Loucy (cell line): ENCODE measurements around the gene MTMR10.

ENCODE experiments used
- H2AFZ ChIP-seq: fragments of 200-600 bp; sonication (generic); 2 replicates; pipeline ENCODE4 v1.6.0; 2016; ENCODE audit warnings: antibody characterized with exemption, mild to moderate bottlenecking, low read length, moderate library complexity
- H3F3A ChIP-seq: fragments of 200-600 bp; 2 replicates; pipeline ENCODE4 v1.6.0; 2016; ENCODE audit warnings: antibody characterized with exemption, low read depth, mild to moderate bottlenecking
- H3K27me3 ChIP-seq: fragments of 200-600 bp; sonication (generic); 2 replicates; pipeline ENCODE4 v1.6.1; 2014; ENCODE audit warnings: low read length, mild to moderate bottlenecking; ENCODE audit not compliant: insufficient read depth, poor library complexity, severe bottlenecking
- H3K36me3 ChIP-seq: fragments of 200-600 bp; sonication (generic); 2 replicates; pipeline ENCODE4 v1.6.1; 2016; ENCODE audit warnings: low read length; ENCODE audit not compliant: insufficient read depth
- H3K4me1 ChIP-seq: fragments of 200-600 bp; sonication (generic); 2 replicates; pipeline ENCODE4 v1.5.1; 2014; ENCODE audit warnings: low read length, mild to moderate bottlenecking; ENCODE audit not compliant: insufficient read depth, poor library complexity, severe bottlenecking
- H3K4me2 ChIP-seq: fragments of 200-600 bp; sonication (generic); 2 replicates; pipeline ENCODE4 v1.6.0; 2014; ENCODE audit warnings: antibody characterized with exemption, low read length, low read depth, mild to moderate bottlenecking; ENCODE audit not compliant: poor library complexity, severe bottlenecking
- H3K4me3 ChIP-seq: fragments of 200-600 bp; sonication (generic); 2 replicates; pipeline ENCODE4 v1.5.1; 2014; ENCODE audit warnings: low read length, mild to moderate bottlenecking, mixed read lengths; ENCODE audit not compliant: poor library complexity, severe bottlenecking
- H3K79me2 ChIP-seq: fragments of 200-600 bp; sonication (generic); 2 replicates; pipeline ENCODE4 v1.6.1; 2014; ENCODE audit warnings: low read length; ENCODE audit not compliant: insufficient read depth
- H3K9ac ChIP-seq: fragments of 200-600 bp; sonication (generic); 2 replicates; pipeline ENCODE4 v1.6.0; 2014; ENCODE audit warnings: mild to moderate bottlenecking, low read depth, low read length, moderate library complexity; ENCODE audit not compliant: poor library complexity, severe bottlenecking
- H3K9me2 ChIP-seq: fragments of 200-600 bp; sonication (generic); replicated peaks from 2 replicates; pipeline ENCODE4 v1.6.1; 2016; ENCODE audit warnings: low read depth, low read length, mixed read lengths
- H3K9me3 ChIP-seq: fragments of 200-600 bp; sonication (generic); 2 replicates; pipeline ENCODE4 v1.6.1; 2014; ENCODE audit warnings: mild to moderate bottlenecking, antibody characterized with exemption, low read length, low read depth; ENCODE audit not compliant: insufficient read depth
- H4K20me1 ChIP-seq: fragments of 200-600 bp; sonication (generic); 2 replicates; pipeline ENCODE4 v1.6.0; 2014; ENCODE audit warnings: antibody characterized with exemption, low read length, mild to moderate bottlenecking; ENCODE audit not compliant: insufficient read depth, poor library complexity, severe bottlenecking
- CTCF ChIP-seq: fragments of 200-600 bp; sonication (generic); conservative IDR thresholded peaks from 2 replicates; pipeline ENCODE4 v1.5.1; 2014; ENCODE audit warnings: mild to moderate bottlenecking, antibody characterized with exemption, low read length
- EZH2phosphoT487 ChIP-seq: fragments of 200-600 bp; IDR thresholded peaks from 2 replicates; pipeline ENCODE4 v1.6.1; 2018; ENCODE audit warnings: antibody characterized with exemption, mild to moderate bottlenecking, moderate library complexity, borderline replicate concordance

Gene MTMR10

GRCh38 chr15:30958219-30958618 is 33.2 kb downstream of the MTMR10 start:
- H3F3A ChIP-seq, result 0 out of 2 replicates have a peak, but pooled peaks cover 4% of the 10 kb centered on the region
- H2AFZ ChIP-seq, result no peak overlapping the region
- H4K20me1 ChIP-seq, result no peaks in the 10 kb centered on the region
- no peak overlapping the region for H3K9ac ChIP-seq
- no peak overlapping the region for H3K4me2 ChIP-seq
- H3K4me3 ChIP-seq, result no peak overlapping the region
- H3K36me3 ChIP-seq, result peaks cover 76% of the 10 kb centered on the region
- peaks cover 16% of the 10 kb centered on the region for H3K4me1 ChIP-seq
- H3K9me2 ChIP-seq, result no peaks in the 10 kb centered on the region
- H3K9me3 ChIP-seq, result no peaks in the 10 kb centered on the region
- H3K79me2 ChIP-seq, result no peaks in the 10 kb centered on the region; the same call in 1 of the 2 replicates
- H3K27me3 ChIP-seq, result no peaks in the 10 kb centered on the region
- TF ChIP-seq EZH2phosphoT487, result no peak
- no peak for TF ChIP-seq CTCF

- H3F3A ChIP-seq, result no peaks in the 10 kb centered on the region
- H3K4me2 ChIP-seq, result no peak overlapping the region
- no peaks in the 10 kb centered on the region; the same call in 1 of the 2 replicates for H3K79me2 ChIP-seq
- TF ChIP-seq EZH2phosphoT487 (no peak), CTCF (no peak)
- no peaks in the 10 kb centered on the region for H3K9me2 ChIP-seq
- no peaks in the 10 kb centered on the region for H4K20me1 ChIP-seq
- H3K36me3 ChIP-seq, result peaks cover 93% of the 10 kb centered on the region
- H3K27me3 ChIP-seq, result no peaks in the 10 kb centered on the region
- H3K4me1 ChIP-seq, result no peaks in the 10 kb centered on the region
- H3K9ac ChIP-seq, result no peak overlapping the region
- H2AFZ ChIP-seq, result no peak overlapping the region
- no peaks in the 10 kb centered on the region for H3K9me3 ChIP-seq
- H3K4me3 ChIP-seq, result no peak overlapping the region
These were observed 35.0 kb downstream of the MTMR10 start for GRCh38 chr15:30956216-30957124.

DNA sequence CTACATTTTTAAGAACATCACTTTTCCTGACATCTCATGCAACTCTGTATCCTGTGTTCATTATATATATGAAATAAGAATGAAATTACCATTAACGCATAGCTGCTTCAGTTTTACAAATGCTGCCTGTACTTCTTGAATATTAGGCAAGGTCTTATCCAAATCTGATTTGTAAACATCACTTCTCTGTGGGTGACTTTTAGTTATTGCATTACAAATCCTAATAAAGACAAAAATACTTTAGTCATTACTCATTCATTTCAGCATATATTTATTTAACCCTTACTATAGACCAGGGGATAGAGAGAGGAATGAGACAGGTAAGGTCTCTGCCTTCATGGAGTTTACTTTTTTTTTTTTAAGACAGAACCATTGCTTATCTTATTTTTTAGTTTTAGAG is 36.8 kb downstream of the MTMR10 start:
- H4K20me1 ChIP-seq, result no peaks in the 10 kb centered on the region
- H2AFZ ChIP-seq, result no peak overlapping the region
- peaks cover 98% of the 10 kb centered on the region for H3K36me3 ChIP-seq
- no peak overlapping the region for H3K4me2 ChIP-seq
- H3K9me2 ChIP-seq, result no peaks in the 10 kb centered on the region
- peaks cover 5% of the 10 kb centered on the region; the same call in 1 of the 2 replicates for H3K9me3 ChIP-seq
- no peaks in the 10 kb centered on the region for H3F3A ChIP-seq
- no peaks in the 10 kb centered on the region for H3K4me1 ChIP-seq
- H3K9ac ChIP-seq, result no peak overlapping the region
- H3K4me3 ChIP-seq, result no peak overlapping the region
- no peaks in the 10 kb centered on the region for H3K27me3 ChIP-seq
- H3K79me2 ChIP-seq, result no peaks in the 10 kb centered on the region; the same call in 1 of the 2 replicates
- TF ChIP-seq CTCF (no peak), EZH2phosphoT487 (no peak)
